Ovary (tissue), 9 donors: Measurements from ENCODE around the gene ADGRB2. TPM values are rescaled to one million over a fixed set of nuclear protein-coding genes. Genes with fewer than 3 reads are reported as not detected.

Source experiments
- DNase-seq, 5 donors: peaks; one replicate each; pipeline ENCODE4 v3.0.0-alpha.2; 2019 to 2020
- H3K27ac ChIP-seq, 2 donors: fragments of 200-600 bp; one replicate each; pipeline versions ENCODE4 v1.5.1 to v1.8.0; 2019 to 2022
- H3K27me3 ChIP-seq: fragments of 200-600 bp; one replicate; pipeline ENCODE4 v1.8.0; 2022
- H3K36me3 ChIP-seq: fragments of 200-600 bp; sonication (generic); one replicate; pipeline ENCODE4 v1.5.1; 2019
- H3K4me1 ChIP-seq: one replicate; pipeline ENCODE4 v1.8.1; 2013; ENCODE audit warnings: mild to moderate bottlenecking, moderate library complexity; ENCODE audit not compliant: insufficient read depth
- H3K4me3 ChIP-seq: fragments of 200-600 bp; sonication (generic); one replicate; pipeline ENCODE4 v1.5.1; 2017
- H3K9me3 ChIP-seq, 2 donors: fragments of 200-600 bp in 1 of 2; sonication (generic) in 1 of 2; one replicate each; pipeline versions ENCODE4 v1.5.1 to v1.8.1; 2013 to 2019; ENCODE audit warnings: mild to moderate bottlenecking in 1 of 2, moderate library complexity in 1 of 2
- EP300 ChIP-seq: sonication (generic); formaldehyde crosslinking; IDR thresholded peaks from one replicate; pipeline ENCODE4 v1.6.1; 2017; ENCODE audit warnings: antibody characterized with exemption
- POLR2A ChIP-seq: fragments of 450-650 bp; IDR thresholded peaks from one replicate; pipeline ENCODE4 v1.6.1; 2017; ENCODE audit warnings: antibody characterized with exemption, mild to moderate bottlenecking, moderate library complexity
- WGBS, 3 donors: extraction: QIAGEN DNeasy Blood & Tissue Kit in 1 of 3; methylation state at CpG; one replicate each; pipeline versions ENCODE4 v1.1.5 to v1.1.7; 2013 to 2017; 5-methylcytosine and 5-hydroxymethylcytosine counted together
- intact Hi-C, 4 donors: fragments of 100-400 bp; cut with DNase I; formaldehyde crosslinking; loops; one replicate each; pipeline versions ENCODE4 v1.11.0 to v1.15.1; 2022 to 2023
- polyA plus RNA-seq, 2 donors: library from polyadenylated mRNA; stranded (reverse); fragments of 200-250 nt in 1 of 2; fragments of 350-450 nt in 1 of 2; fragmentation: Illumina TruSeq in 1 of 2; extraction: RNeasy Lipid Tissue Mini Kit (QIAGEN cat#74804) in 1 of 2; gene quantifications; one replicate each; pipeline ENCODE4 v1.2.3, GENCODE V29; 2013 to 2014
- total RNA-seq, 7 donors: library from RNA; depleted of rRNA in 2 of 7; stranded (reverse); fragments of >200 nt in 2 of 7; fragmentation: NEBNext Ultra II Directional in 3 of 7; extraction: Animal tissue kit (Norgen Biotek cat#: 25700) in 3 of 7; gene quantifications; one replicate each; pipeline versions ENCODE4 v1.1.0 to v1.2.4, GENCODE V29; 2016 to 2023
- TF ChIP-seq, protein P1 (sequence below), 3 donors: fragments of 450-650 bp in 2 of 3; fragments of 200-600 bp in 1 of 3; IDR thresholded peaks; one replicate each; pipeline versions ENCODE4 v1.5.1 to v1.8.0; 2016 to 2022; ENCODE audit warnings: antibody characterized with exemption in 3 of 3, mild to moderate bottlenecking in 1 of 3
- donor health status: DM: no; HTN: no; CAD: no; lungs with moderate emphysema.
- donor health status: DM: no; HTN: no; CAD: no.
- donor health status: Bipolar disorder and iron deficiency.
- donor health status: DM: yes; HTN: yes; CAD: no.
- donor health status: DM: no; HTN: no; CAD: no.
- donor health status: DM: yes; HTN: yes; CAD: no.

ADGRB2 gene
- total and polyA plus RNA-seq, 9 donors = 0.30 to 7.2 (median 1.6) TPM

DNA sequence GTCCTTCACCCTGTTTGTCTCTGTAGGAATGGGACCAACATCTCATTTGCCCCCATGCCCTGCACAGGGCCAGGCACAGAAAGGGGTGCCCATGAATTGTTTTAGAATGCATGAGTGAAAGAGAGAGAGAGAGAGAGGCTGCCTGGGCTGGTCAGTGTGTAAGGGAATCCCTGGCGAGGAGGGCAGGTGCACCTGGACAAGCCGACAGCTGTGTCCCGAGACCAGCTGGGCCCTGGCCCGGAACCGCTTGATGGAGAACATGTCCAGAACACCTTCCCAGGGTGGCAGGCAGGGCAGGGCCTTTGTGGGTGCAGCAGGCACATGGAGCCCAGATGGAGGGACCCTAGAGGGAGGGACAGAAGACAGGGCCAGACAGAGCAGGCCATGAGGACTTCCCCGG, 28.9 kb upstream of the ADGRB2 start:
- H3K36me3 ChIP-seq = no peaks in the 10 kb centered on the region
- TF ChIP-seq, protein P1, sequence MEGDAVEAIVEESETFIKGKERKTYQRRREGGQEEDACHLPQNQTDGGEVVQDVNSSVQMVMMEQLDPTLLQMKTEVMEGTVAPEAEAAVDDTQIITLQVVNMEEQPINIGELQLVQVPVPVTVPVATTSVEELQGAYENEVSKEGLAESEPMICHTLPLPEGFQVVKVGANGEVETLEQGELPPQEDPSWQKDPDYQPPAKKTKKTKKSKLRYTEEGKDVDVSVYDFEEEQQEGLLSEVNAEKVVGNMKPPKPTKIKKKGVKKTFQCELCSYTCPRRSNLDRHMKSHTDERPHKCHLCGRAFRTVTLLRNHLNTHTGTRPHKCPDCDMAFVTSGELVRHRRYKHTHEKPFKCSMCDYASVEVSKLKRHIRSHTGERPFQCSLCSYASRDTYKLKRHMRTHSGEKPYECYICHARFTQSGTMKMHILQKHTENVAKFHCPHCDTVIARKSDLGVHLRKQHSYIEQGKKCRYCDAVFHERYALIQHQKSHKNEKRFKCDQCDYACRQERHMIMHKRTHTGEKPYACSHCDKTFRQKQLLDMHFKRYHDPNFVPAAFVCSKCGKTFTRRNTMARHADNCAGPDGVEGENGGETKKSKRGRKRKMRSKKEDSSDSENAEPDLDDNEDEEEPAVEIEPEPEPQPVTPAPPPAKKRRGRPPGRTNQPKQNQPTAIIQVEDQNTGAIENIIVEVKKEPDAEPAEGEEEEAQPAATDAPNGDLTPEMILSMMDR (IDR thresholded peaks at IDR 0.05) = no peak
- no peak for TF ChIP-seq POLR2A
- TF ChIP-seq EP300 = no peak
- no peaks in the 10 kb centered on the region for H3K9me3 ChIP-seq
- H3K4me3 ChIP-seq = no peak overlapping the region
- no peaks in the 10 kb centered on the region for H3K4me1 ChIP-seq
- 88 to 91% (median 89%) methylated on average over 6 of the region's 6 CpGs for WGBS, 3 donors
- no peak overlapping the region for H3K27ac ChIP-seq
- peak in 1 of 5 donors; percentile 29 for DNase-seq
- intact Hi-C loops = loop anchor here in 3 of 4 donors (5.0 to 10.0 kb wide), 3 partner anchors 76 to 228 kb away; no protein-coding TSS in a partner anchor
- no peaks in the 10 kb centered on the region for H3K27me3 ChIP-seq

DNA sequence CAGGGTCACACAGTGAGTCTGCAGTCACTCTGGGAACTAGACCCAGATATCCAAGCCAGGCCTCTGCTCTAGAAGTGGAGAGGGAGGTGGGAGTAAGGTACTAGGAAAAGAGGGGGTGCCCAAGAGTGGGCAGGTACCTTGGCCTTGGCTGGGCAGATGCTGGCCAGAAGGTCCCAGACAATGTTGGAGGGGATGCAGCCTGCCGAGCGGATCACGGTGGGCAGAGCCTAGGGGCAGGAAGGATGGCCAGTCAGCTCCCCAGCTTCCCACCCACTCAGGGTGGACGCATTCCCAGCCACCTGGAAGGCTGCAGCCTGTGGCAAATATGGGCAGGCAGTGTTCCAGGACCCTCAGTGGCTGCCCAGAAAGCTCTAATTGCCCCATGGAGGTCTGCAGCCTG, 28.4 kb upstream of the ADGRB2 start:
- 60 to 72% (median 63%) methylated on average over 4 of the region's 4 CpGs for WGBS, 3 donors

DNA sequence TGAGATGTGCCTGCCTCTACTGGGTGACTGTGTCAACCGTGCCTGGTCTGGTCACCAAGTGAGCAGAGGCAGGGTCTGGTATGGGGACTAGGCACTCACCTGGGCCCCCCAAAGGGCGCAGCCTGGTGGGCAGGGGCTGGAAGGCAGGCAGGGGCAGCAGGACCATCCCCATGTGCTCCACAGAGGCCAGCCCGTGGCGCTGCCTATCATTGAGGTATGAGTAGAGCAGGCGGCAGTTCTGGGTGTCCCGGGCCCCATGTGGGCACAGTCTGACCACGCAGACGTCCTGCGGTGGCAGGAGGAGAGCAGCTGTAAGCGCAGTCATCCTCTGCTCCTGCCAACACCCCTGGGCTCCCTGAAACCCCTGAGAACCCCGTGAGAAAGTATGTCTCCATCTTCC, 28.0 kb upstream of the ADGRB2 start:
- TF ChIP-seq, protein P1 (IDR thresholded peaks at IDR 0.05) = no peak
- no peak for TF ChIP-seq EP300
- TF ChIP-seq POLR2A = no peak
- intact Hi-C loops = loop anchor here in 3 of 4 donors (5.0 to 10.0 kb wide), 3 partner anchors 75 to 227 kb away; no protein-coding TSS in a partner anchor
- Histone ChIP-seq H3K4me3 (no peak overlapping the region), H3K36me3 (no peaks in the 10 kb centered on the region), H3K9me3 (no peaks in the 10 kb centered on the region), H3K27me3 (no peaks in the 10 kb centered on the region), H3K4me1 (no peaks in the 10 kb centered on the region), H3K27ac (no peak overlapping the region)
- DNase-seq = peak in 1 of 5 donors; percentile 32
- WGBS, 3 donors = 83 to 85% (median 85%) methylated on average over 11 of the region's 11 CpGs

More for the DNA sequence above, 28.4 kb upstream of the ADGRB2 start:
- Histone ChIP-seq H3K27ac (no peak overlapping the region), H3K4me3 (no peak overlapping the region), H3K36me3 (no peaks in the 10 kb centered on the region), H3K27me3 (no peaks in the 10 kb centered on the region), H3K4me1 (no peaks in the 10 kb centered on the region), H3K9me3 (no peaks in the 10 kb centered on the region)
- TF ChIP-seq POLR2A (no peak), EP300 (no peak)
- TF ChIP-seq, protein P1 (IDR thresholded peaks at IDR 0.05) = no peak
- intact Hi-C loops = loop anchor here in 3 of 4 donors (5.0 to 10.0 kb wide), 3 partner anchors 75 to 228 kb away; no protein-coding TSS in a partner anchor
- DNase-seq = peak in 1 of 5 donors; percentile 27

DNA sequence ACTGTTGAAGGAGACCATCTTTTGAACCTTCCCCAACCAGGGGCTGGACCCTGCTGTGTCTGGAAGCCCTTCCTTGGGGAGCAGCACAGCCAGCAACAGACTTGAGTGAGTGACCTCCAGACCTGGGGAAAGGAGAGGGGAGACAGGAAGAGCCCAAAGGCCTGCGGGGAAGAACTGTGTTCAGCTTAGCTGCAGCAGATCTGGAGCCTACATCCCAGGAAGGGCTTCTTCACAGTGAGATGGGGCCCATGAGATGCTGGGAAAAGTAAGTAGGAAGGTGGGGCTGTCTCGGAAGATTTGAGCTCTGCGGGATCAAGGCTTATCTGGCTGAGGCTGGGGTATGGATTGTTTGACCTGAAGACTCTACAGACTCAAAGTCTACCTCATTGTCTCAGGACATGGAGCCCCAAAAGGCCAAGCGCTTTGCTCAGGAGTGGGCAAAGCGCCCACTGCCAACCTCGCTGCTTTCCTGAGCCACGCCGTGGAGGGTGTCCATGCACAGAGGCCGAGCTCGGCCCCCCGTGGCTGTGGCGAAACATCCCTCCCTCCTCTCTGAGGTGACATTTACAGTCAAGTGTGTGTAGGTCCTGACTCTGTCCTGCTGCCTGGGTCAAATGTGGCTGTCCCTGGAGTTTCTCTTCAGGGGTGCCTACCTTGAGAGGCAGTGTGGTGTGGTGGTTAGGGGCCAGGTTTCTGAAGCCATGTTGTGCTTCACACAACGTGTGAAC, 27.2 kb upstream of the ADGRB2 start:
- Histone ChIP-seq H3K4me1 (no peaks in the 10 kb centered on the region), H3K27ac (no peak overlapping the region), H3K36me3 (no peaks in the 10 kb centered on the region), H3K4me3 (no peak overlapping the region), H3K27me3 (no peaks in the 10 kb centered on the region), H3K9me3 (no peaks in the 10 kb centered on the region)
- peak in 1 of 5 donors; percentile 34 for DNase-seq
- TF ChIP-seq POLR2A (no peak), EP300 (no peak)
- TF ChIP-seq, protein P1 (IDR thresholded peaks at IDR 0.05) = no peak
- intact Hi-C loops = loop anchor here in 3 of 4 donors (5.0 to 10.0 kb wide), 3 partner anchors 74 to 226 kb away; no protein-coding TSS in a partner anchor
- WGBS, 3 donors = 82 to 92% (median 89%) methylated on average over 13 of the region's 13 CpGs
